T-helper 1 cell treated with Interleukin-12 subunit alpha and Interleukin-12 subunit beta and Interleukin-4 antibody, amounts not matched to agents 30 ng/mL and 1 ng/mL, for 36 hours (primary cell): ENCODE measurements around the gene CXorf38. TPM values are rescaled to one million over a fixed set of nuclear protein-coding genes. Genes with fewer than 3 reads are reported as not detected.

Experiments used
- total RNA-seq: library from RNA; stranded (reverse); gene quantifications from 2 replicates; pipeline ENCODE4 v1.2.3, GENCODE V29; 2022

The CXorf38 gene
- total RNA-seq, 1 donor from 2014 or later, result 20.4 TPM

Other genes with a start within 250 kb of the CXorf38 start
- 75.3 and 76.7 TPM in 2 replicates for gene ATP6AP2, start 66.6 kb downstream of the CXorf38 start, total RNA-seq
- not detected in 2 replicates for gene MPC1L, start 24.1 kb downstream of the CXorf38 start, total RNA-seq
- gene MED14, start 88.0 kb upstream of the CXorf38 start, total RNA-seq, result 37.9 and 41.6 TPM in 2 replicates